GM18499 (cell line): ENCODE results near the gene HLCS.

ENCODE experiments used
- ATAC-seq: cut with Tn5 transposase; IDR thresholded peaks from one replicate; pipeline ENCODE4 v1.9.1; 2021; ENCODE audit warnings: moderate number of reproducible peaks; ENCODE audit not compliant: insufficient read depth, unreplicated experiment

Gene HLCS

GRCh38 chr21:36732761-36733160, 233.7 kb downstream of the HLCS start:
- ATAC-seq: no peak

GRCh38 chr21:36732217-36732616, 234.3 kb downstream of the HLCS start:
- ATAC-seq: no peak

- ATAC-seq: no peak
These were observed 235.9 kb downstream of the HLCS start for GRCh38 chr21:36730291-36731281.

- no peak for ATAC-seq
These were observed 237.0 kb downstream of the HLCS start for GRCh38 chr21:36729310-36729970.

- no peak for ATAC-seq
These were observed 237.9 kb downstream of the HLCS start for GRCh38 chr21:36728371-36729111.

GRCh38 chr21:36727866-36728265, 238.6 kb downstream of the HLCS start:
- no peak for ATAC-seq

- no peak for ATAC-seq
These were observed 240.6 kb downstream of the HLCS start for GRCh38 chr21:36725793-36726386.

- ATAC-seq: no peak
These were observed 241.8 kb downstream of the HLCS start for GRCh38 chr21:36724660-36725059.

GRCh38 chr21:36723371-36723881, 243.0 kb downstream of the HLCS start:
- no peak for ATAC-seq

GRCh38 chr21:36722370-36723368, 243.8 kb downstream of the HLCS start:
- ATAC-seq: no peak

- no peak for ATAC-seq
These were observed 244.7 kb downstream of the HLCS start for GRCh38 chr21:36721817-36722216.

- ATAC-seq: no peak
These were observed 246.9 kb downstream of the HLCS start for GRCh38 chr21:36719614-36720013.

- ATAC-seq: no peak
These were observed 247.4 kb downstream of the HLCS start for GRCh38 chr21:36718951-36719501.

- no peak for ATAC-seq
These were observed 248.5 kb downstream of the HLCS start for GRCh38 chr21:36717976-36718375.

GRCh38 chr21:36716836-36717235, 249.6 kb downstream of the HLCS start:
- no peak for ATAC-seq

GRCh38 chr21:36716387-36716786, 250.1 kb downstream of the HLCS start:
- no peak for ATAC-seq

- no peak for ATAC-seq
These were observed 252.7 kb downstream of the HLCS start for GRCh38 chr21:36713746-36714145.

GRCh38 chr21:36710729-36711048, 255.8 kb downstream of the HLCS start:
- no peak for ATAC-seq
